ENCODE results near the gene PLAGL2. TPM values are rescaled to one million over a fixed set of nuclear protein-coding genes. Genes with fewer than 3 reads are reported as not detected.

The PLAGL2 gene
- total and polyA plus RNA-seq, 9 of the 15 experiments (the other 6 are each of a cell fraction or from before 2014, with no cell fraction given) = 3.1 to 24.3 (median 6.4) TPM

DNA sequence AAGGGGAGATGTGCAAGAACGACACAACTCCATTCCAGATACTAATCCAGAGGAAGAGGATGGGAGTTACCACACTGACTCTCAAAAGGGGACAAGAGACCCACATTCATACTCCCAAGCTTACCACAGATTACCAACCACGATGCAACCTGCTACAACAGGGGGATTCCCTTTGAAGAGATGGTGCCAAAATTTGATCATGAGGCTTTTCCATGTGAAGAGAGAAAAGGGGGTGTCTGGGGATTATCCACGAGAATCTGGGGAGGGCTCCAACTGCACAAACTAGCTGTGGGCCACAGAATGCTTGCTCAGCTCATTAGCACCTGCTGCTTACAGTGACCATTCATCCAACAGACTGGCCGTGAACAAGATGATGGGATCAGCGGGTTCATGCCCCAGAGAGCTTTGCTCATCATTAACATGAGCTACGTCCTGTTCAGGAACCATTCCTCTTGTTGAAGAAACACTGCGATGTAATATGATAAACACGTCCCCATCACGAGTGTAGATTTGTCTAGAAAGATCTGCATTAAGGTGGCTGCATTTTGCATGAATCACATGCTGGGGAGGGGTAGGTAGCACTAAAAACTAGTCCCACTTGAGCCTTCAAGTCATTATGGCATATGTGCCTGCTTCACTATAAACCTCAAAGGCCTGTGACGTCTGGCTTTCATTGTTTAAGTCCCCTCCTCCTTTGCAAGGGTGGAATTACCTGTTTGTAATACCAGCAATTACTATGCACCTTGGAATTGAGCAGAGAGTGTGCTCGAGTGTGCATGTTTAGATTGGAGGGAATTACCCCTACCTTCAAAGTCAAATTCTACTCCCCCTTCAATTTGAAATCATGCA is 4.0 kb downstream of the PLAGL2 start:
- TF ChIP-seq PRPF4 (IDR thresholded peaks at IDR 0.05; ENCODE audit: insufficient read depth, low read depth, low read length, poor library complexity, severe bottlenecking) (no peak), ZBTB7A (IDR thresholded peaks at IDR 0.05; ENCODE audit: borderline replicate concordance, control insufficient read depth, low read depth, low read length) (no peak), BACH1 (tag; IDR thresholded peaks at IDR 0.05) (no peak), TBL1XR1 (IDR thresholded peaks at IDR 0.05; ENCODE audit: low read length in 2 of 2) (no peak), HDAC1 (IDR thresholded peaks at IDR 0.05) (no peak), POLR2G (IDR thresholded peaks at IDR 0.05; ENCODE audit: low read depth, low read length) (no peak), FOXK2 (conservative IDR thresholded peaks at IDR 0.05 in 1 of 2, IDR thresholded peaks at IDR 0.05 in 1 of 2; ENCODE audit: low read depth in 2 of 2) (no peak), ZBTB1 (CRISPR knock-in tag; IDR thresholded peaks at IDR 0.05; ENCODE audit: borderline replicate concordance, low read depth) (no peak)
- TF ChIP-seq, protein P1, sequence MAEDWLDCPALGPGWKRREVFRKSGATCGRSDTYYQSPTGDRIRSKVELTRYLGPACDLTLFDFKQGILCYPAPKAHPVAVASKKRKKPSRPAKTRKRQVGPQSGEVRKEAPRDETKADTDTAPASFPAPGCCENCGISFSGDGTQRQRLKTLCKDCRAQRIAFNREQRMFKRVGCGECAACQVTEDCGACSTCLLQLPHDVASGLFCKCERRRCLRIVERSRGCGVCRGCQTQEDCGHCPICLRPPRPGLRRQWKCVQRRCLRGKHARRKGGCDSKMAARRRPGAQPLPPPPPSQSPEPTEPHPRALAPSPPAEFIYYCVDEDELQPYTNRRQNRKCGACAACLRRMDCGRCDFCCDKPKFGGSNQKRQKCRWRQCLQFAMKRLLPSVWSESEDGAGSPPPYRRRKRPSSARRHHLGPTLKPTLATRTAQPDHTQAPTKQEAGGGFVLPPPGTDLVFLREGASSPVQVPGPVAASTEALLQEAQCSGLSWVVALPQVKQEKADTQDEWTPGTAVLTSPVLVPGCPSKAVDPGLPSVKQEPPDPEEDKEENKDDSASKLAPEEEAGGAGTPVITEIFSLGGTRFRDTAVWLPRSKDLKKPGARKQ (CRISPR knock-in tag; IDR thresholded peaks at IDR 0.05) = no peak
- TF ChIP-seq, protein P2, sequence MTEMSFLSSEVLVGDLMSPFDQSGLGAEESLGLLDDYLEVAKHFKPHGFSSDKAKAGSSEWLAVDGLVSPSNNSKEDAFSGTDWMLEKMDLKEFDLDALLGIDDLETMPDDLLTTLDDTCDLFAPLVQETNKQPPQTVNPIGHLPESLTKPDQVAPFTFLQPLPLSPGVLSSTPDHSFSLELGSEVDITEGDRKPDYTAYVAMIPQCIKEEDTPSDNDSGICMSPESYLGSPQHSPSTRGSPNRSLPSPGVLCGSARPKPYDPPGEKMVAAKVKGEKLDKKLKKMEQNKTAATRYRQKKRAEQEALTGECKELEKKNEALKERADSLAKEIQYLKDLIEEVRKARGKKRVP (CRISPR knock-in tag; IDR thresholded peaks at IDR 0.05) = no peak
- TF ChIP-seq, protein P3, sequence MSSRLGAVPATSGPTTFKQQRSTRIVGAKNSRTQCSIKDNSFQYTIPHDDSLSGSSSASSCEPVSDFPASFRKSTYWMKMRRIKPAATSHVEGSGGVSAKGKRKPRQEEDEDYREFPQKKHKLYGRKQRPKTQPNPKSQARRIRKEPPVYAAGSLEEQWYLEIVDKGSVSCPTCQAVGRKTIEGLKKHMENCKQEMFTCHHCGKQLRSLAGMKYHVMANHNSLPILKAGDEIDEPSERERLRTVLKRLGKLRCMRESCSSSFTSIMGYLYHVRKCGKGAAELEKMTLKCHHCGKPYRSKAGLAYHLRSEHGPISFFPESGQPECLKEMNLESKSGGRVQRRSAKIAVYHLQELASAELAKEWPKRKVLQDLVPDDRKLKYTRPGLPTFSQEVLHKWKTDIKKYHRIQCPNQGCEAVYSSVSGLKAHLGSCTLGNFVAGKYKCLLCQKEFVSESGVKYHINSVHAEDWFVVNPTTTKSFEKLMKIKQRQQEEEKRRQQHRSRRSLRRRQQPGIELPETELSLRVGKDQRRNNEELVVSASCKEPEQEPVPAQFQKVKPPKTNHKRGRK (tag; IDR thresholded peaks at IDR 0.05) = no peak
- TF ChIP-seq, protein P4, sequence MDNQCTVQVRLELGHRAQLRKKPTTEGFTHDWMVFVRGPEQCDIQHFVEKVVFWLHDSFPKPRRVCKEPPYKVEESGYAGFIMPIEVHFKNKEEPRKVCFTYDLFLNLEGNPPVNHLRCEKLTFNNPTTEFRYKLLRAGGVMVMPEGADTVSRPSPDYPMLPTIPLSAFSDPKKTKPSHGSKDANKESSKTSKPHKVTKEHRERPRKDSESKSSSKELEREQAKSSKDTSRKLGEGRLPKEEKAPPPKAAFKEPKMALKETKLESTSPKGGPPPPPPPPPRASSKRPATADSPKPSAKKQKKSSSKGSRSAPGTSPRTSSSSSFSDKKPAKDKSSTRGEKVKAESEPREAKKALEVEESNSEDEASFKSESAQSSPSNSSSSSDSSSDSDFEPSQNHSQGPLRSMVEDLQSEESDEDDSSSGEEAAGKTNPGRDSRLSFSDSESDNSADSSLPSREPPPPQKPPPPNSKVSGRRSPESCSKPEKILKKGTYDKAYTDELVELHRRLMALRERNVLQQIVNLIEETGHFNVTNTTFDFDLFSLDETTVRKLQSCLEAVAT (IDR thresholded peaks at IDR 0.05) = no peak
- DNase-seq (ENCODE audit: extremely low read depth in 1 of 4, low spot score in 3 of 4) = no peak
- Histone ChIP-seq H3K4me3 (no peak overlapping the region), H3K9me3 (replicated peaks; ENCODE audit: control insufficient read depth, insufficient read depth, low read depth, low read length) (no peaks in the 10 kb centered on the region), H4K20me1 (replicated peaks; ENCODE audit: control insufficient read depth, insufficient read depth, low read length) (peaks cover 20% of the 10 kb centered on the region), H3K27me3 (ENCODE audit: control insufficient read depth in 2 of 2, insufficient read depth in 2 of 2, low read length in 2 of 2) (no peaks in the 10 kb centered on the region), H3K4me2 (ENCODE audit: insufficient read depth, low read length) (no peak overlapping the region), H3K9me1 (ENCODE audit: control insufficient read depth, insufficient read depth, low read length) (no peaks in the 10 kb centered on the region), H3K9ac (ENCODE audit: insufficient read depth in 1 of 2, low read depth in 2 of 2, low read length in 2 of 2) (peak overlapping the region in 1 of 2 experiments; percentile 57; a peak in 1 of 4 replicates), H2AFZ (ENCODE audit: low read depth, low read length) (no peak overlapping the region), H3K79me2 (ENCODE audit: control insufficient read depth, insufficient read depth, low read length) (peaks cover 86% of the 10 kb centered on the region), H3K27ac (ENCODE audit: extremely low read depth, low read depth, low read length) (no peak overlapping the region), H3K4me1 (replicated peaks in 1 of 2; ENCODE audit: control insufficient read depth in 2 of 2, insufficient read depth in 2 of 2, low read length in 2 of 2) (peaks cover 13 to 32% of the 10 kb centered on the region in 2 experiments), H3K36me3 (ENCODE audit: control insufficient read depth, insufficient read depth, low read length) (peaks cover 68% of the 10 kb centered on the region)
- no peak for FAIRE-seq
- POLR2A ChIA-PET = interaction anchor here (1.3 to 2.5 kb wide), 4 partner anchors 11 to 320 kb away, joined by 3 to 6 read pairs (median 4); no protein-coding TSS in a partner anchor
- BruUV-seq (replicated peaks) = no TSS peak
- no peak for ATAC-seq
- in situ Hi-C loops (cut with MboI) (no loop called here), intact Hi-C loops (cut with micrococcal nuclease) (loop anchor here (10.0 kb wide), 1 partner anchor 151 kb away; the partner anchor contains the start of gene ASXL1)
- CTCF ChIA-PET (ENCODE audit: low intra/inter-chr PET ratio) = no interaction called here
- WGBS (ENCODE audit: insufficient coverage, low coverage, missing lambda C conversion rate) = 73% methylated on average over 11 of the region's 11 CpGs
